ENCODE results near the gene ABCA10.

Gene ABCA10

DNA sequence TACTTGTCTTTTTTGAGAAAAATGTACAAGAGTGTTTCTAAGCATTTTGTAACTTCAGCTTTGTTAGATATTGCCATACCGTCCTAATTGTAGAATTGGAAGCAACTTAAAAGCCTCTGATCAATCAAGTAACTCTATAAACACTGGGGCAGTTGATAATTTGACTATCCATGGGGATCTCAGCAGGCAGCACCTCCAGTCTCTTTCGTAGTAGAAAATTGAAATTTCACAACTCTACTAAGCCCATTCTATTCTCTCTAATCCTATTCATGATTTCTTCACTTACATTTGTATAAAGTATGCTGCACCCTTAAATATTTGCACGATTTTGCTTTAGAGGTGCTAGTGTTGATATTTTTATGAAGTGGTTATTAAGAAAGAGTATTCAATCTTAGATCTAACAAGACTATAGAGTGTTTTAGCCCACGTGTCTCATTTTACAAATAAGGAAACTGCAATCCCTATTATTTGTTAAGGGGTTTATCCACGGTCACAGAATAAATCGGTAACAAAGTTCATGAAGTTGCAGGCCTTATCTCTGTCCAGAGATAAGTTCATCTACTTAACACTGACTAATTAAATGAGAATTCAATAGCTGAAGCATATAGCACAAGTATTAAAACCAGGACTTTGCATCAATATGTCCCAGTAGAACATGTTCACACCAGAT, 97.9 kb downstream of the ABCA10 start:
- FAIRE-seq (no peak), DNase-seq (ENCODE audit: insufficient read length, low spot score) (no peak)
- no peak for TF ChIP-seq POLR2A (IDR thresholded peaks at IDR 0.05; ENCODE audit: low read depth, low read length)

DNA sequence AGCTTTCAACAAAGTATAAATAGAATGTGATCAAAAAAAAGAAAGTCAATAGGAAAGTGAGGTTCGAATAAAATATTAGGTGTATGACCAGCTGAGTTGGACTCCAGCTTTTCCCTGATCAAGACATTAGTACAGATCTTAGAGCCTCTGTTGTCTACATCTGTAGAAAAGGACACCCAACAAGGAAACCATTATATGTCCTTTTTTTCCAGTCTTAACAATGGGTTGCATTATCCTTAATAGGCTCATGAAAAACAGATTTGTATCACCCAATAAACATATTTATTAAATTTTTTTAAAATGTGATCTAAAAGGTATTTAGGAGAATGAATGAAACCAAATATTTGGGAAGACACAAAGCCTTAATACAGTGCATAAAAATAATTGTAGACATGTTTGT, 105.0 kb downstream of the ABCA10 start:
- TF ChIP-seq POLR2A (IDR thresholded peaks at IDR 0.05; ENCODE audit: low read depth, low read length), result no peak
- no peak for FAIRE-seq
- no peak for DNase-seq (ENCODE audit: insufficient read length, low spot score)

DNA sequence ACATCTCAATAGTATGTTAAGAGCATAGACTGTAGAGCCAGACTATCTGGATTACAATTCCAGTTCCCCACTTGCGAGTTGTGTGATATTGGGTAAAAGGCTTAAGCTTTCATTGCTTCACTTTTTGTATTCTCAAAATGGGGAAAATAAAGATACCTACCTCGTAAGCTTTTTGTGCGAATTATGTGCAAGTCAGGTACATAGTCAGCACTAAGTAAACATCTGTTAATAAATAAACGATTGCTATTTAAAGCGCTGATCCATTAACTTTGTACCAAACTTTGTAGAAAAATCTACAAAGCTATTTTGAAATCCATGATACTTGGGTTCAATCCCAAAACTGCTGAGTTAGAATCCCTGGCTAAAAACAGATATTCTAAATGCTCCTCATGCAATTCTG, 106.6 kb downstream of the ABCA10 start:
- DNase-seq (ENCODE audit: insufficient read length, low spot score), result no peak
- FAIRE-seq, result no peak
- no peak for TF ChIP-seq POLR2A (IDR thresholded peaks at IDR 0.05; ENCODE audit: low read depth, low read length)

DNA sequence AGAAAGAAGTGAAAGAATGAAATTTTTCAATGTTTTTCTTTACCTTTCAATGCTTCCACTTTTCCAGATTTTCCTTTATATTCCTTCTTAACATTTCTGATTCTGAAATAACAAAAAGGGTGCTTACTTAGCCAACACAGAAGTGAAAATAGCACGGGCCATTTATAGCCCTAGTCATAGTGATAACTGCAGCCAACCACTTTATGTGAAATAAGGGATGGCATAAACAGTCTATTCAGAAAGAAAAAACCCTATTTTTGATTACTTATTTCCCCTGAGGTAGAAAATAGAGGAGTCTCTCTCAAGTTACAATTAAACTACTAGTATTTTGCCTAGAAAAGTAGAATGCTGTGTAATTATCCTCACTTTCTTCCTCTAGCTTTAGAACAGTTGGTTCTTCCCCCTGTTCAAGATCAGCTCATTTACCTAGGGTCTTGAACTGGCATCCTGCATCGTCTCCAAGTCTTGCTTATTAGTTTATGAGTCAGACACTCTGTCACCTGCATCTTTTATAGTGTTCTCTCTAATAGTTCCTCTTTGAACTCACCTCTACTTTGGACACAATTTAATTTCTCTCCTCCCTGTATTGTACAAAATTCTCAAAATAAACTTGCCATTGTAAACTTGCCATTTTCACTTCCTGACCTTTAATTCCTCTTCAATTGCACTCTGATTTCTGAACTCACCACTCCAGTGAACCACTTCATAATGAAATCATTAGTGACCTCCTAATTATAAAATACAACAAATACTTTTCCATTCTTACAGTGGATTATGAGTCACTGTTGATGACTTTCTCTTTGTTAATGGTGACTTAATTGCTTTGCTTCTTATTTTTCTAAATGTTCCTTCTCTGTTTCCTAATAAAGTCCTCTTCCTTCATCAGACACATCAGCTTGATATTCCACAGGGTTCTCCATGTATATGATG, 110.5 kb downstream of the ABCA10 start:
- FAIRE-seq (no peak), DNase-seq (ENCODE audit: insufficient read length, low spot score) (no peak)
- TF ChIP-seq POLR2A (IDR thresholded peaks at IDR 0.05; ENCODE audit: low read depth, low read length), result no peak

DNA sequence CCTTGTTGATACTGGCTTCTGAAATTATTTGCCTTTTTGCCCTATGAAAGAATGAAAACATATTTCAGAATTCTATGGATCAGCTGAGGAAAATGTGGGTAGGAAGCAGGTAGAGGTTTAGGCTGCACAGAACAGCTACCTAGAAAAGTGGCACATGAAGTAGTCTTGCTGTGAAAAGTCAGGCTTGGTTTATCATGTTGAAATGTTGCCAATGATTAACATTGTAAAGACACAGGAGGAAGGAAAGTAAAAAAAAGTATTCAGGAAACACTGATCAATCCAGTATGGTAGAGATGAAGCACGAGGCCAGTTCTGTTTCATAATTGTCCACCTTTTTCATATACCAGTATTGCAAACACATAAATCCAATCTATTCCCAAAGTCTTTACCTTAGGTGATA, 116.8 kb downstream of the ABCA10 start:
- TF ChIP-seq POLR2A (IDR thresholded peaks at IDR 0.05; ENCODE audit: low read depth, low read length), result no peak
- FAIRE-seq, result no peak
- DNase-seq (ENCODE audit: insufficient read length, low spot score), result no peak

DNA sequence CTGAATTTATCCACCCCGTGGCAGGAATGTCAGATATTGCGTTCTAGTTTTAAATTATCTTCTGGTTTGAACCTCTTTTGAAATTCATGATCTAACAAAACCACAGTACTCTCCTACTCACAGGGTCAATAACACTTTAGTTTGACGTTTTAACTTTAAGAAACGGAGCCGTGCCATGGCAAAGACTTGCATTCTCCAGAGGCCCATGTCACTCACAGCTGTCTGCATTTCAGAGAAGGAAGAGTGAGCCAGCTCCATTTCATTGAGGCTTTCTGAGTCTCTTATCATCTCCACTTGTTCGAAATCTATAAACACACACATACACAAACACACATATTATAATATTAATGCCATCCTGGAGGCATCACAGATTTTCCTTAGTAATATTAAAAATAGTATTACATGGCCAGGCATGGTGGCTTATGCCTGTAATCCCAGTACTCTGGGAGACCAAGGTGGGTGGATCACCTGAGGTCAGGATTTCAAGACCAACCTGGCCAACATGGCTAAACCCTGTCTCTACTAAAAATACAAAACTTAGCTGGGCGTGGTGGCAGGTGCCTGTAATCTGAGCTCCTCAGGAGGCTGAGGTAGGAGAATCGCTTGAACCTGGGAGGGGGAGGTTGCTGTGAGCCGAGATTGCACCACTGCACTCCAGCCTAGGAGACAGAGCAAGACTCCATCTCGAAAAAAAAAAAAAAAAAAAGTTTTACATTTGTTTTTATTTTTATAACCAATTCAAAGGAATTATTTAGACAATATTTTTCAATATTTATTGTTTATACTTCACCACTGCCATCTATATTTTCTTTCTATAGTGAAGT, 122.5 kb downstream of the ABCA10 start:
- FAIRE-seq (no peak), DNase-seq (ENCODE audit: insufficient read length, low spot score) (no peak)
- TF ChIP-seq POLR2A (IDR thresholded peaks at IDR 0.05; ENCODE audit: low read depth, low read length), result no peak

DNA sequence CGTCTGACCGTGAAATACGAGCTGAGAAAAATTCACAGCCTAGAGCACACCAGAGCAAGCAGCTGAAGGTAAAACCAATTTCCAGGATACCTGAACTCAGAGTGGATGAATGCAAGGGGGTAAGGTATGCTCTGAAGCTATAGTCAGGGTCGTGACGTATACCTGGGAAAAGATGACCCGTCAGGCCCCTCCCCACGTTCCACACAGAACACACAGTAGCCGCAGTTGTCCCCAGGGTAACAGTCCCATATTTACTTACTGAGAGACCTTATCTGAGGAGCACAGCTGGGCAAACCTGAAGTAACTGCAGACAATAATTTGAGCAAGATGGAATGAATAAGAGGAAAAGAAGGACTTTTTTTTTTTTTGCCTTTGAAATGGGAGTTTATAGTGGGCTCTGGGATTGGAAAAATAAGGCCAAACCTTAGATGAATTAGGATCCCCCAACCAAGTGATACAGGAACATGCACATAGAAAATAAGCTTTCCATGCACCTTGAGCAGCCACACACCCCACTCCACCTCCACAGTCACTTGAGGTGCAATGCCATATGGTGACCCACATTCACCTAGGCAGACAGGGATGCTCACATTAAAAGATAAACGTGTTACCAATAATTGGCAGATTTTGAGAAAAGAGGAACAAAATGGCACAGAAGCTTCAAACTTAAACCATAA, 124.9 kb downstream of the ABCA10 start:
- FAIRE-seq (no peak), DNase-seq (ENCODE audit: insufficient read length, low spot score) (no peak)
- no peak for TF ChIP-seq POLR2A (IDR thresholded peaks at IDR 0.05; ENCODE audit: low read depth, low read length)

DNA sequence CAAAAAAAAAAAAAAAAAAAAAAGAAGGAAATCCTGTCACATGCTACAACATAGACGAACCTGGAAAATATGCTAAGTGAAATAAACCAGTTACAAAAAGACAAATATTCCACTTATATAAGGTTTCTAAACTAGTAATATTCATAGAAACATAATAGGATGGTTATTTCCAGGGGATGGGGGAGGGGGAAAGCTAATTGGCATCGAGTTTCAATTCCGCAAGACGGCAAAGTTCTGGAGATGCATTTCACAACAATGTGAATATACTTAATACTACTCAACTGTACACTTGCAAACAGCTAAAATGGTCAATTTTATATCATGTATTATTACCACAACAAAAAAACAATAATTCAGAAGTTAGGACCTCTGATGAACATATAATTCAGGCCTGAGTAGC, 130.0 kb downstream of the ABCA10 start:
- TF ChIP-seq POLR2A (IDR thresholded peaks at IDR 0.05; ENCODE audit: low read depth, low read length), result no peak
- no peak for FAIRE-seq
- no peak for DNase-seq (ENCODE audit: insufficient read length, low spot score)
